ENCODE measurements around the gene CLEC18C. TPM values are rescaled to one million over a fixed set of nuclear protein-coding genes. Genes with fewer than 3 reads are reported as not detected.
"Not testable (repeated sequence)": the region's sequence is repeated elsewhere in the genome, so short reads cannot be mapped to it uniquely, and the experiment has no call there.

Gene CLEC18C
- total RNA-seq, 1 experiment from 2014 or later: not detected

- DNase-seq (ENCODE audit: low read depth, low spot score); in situ Hi-C loops (cut with HindIII; ENCODE audit: low pct_unique_long_range_greater_than_20kb, low sequenced_read_pairs): not testable (repeated sequence)
These were observed 24.6 kb downstream of the CLEC18C start for GRCh38 chr16:70198230-70198629.

DNA sequence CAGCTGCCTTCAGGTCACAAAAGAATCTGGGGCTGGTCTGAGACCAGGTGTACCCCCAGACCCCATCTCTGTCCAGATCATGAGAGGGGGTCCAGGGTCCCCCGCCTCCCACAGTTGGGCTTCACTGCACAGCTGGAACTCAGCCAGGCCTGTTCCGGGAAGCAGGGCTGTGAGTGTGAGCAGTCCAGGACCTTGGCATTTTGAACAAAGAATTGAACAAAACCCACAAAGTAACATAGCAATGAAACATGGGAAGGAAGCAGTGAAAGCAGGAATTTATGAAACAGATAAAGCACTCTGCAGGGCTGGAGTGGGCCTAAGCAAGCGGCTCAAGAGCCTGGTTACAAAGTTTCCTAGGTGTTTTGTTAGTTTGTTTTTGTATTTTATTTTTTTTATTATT, 25.1 kb downstream of the CLEC18C start:
- DNase-seq (ENCODE audit: low read depth, low spot score); in situ Hi-C loops (cut with HindIII; ENCODE audit: low pct_unique_long_range_greater_than_20kb, low sequenced_read_pairs): not testable (repeated sequence)

- DNase-seq (ENCODE audit: low read depth, low spot score); in situ Hi-C loops (cut with HindIII; ENCODE audit: low pct_unique_long_range_greater_than_20kb, low sequenced_read_pairs): not testable (repeated sequence)
These were observed 25.6 kb downstream of the CLEC18C start for GRCh38 chr16:70199170-70199569.

- in situ Hi-C loops (cut with HindIII; ENCODE audit: low pct_unique_long_range_greater_than_20kb, low sequenced_read_pairs); DNase-seq (ENCODE audit: low read depth, low spot score): not testable (repeated sequence)
These were observed 26.5 kb downstream of the CLEC18C start for GRCh38 chr16:70200063-70200462.

DNA sequence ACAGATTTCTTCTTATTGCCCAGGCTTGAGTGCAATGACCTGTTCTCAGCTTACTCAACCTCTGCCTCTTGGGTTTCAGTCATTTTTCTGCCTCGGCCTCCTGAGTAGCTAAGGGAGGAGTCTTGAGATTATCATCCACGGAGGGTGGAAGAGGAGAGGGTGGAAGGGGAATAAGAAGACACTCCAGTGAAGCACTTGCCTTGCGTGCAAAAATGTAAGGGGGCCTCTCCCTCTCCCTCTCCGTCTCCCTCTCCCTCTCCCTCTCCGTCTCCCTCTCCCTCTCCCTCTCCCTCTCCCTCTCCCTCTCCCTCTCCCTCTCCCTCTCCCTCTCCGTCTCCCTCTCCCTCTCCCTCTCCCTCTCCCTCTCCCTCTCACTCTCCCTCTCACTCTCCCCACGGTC, 29.9 kb downstream of the CLEC18C start:
- in situ Hi-C loops (cut with HindIII; ENCODE audit: low pct_unique_long_range_greater_than_20kb, low sequenced_read_pairs); DNase-seq (ENCODE audit: low read depth, low spot score): not testable (repeated sequence)

- DNase-seq (ENCODE audit: low read depth, low spot score); in situ Hi-C loops (cut with HindIII; ENCODE audit: low pct_unique_long_range_greater_than_20kb, low sequenced_read_pairs): not testable (repeated sequence)
These were observed 30.4 kb downstream of the CLEC18C start for GRCh38 chr16:70204010-70204409.

DNA sequence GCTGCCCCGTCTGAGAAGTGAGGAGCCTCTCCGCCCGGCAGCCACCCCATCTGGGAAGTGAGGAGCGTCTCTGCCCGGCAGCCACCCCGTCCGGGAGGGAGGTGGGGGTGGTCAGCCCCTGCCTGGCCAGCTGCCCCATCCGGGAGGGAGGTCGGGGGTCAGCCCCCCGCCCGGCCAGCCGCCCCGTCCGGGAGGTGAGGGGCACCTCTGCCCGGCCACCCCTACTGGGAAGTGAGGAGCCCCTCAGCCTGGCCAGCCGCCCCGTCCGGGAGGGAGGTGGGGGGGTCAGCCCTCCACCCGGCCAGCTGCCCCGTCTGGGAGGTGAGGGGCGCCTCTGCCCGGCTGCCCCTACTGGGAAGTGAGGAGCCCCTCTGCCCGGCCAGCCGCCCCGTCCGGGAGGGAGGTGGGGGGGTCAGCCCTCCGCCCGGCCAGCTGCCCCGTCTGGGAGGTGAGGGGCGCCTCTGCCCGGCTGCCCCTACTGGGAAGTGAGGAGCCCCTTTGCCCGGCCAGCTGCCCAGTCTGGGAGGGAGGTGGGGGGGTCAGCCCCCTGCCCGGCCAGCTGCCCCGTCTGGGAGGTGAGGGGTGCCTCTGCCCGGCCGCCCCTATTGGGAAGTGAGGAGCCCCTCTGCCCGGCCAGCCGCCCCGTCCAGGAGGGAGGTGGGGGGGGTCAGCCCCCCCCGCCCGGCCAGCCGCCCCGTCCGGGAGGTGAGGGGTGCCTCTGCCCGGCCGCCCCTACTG, 31.2 kb downstream of the CLEC18C start:
- DNase-seq (ENCODE audit: low read depth, low spot score); in situ Hi-C loops (cut with HindIII; ENCODE audit: low pct_unique_long_range_greater_than_20kb, low sequenced_read_pairs): not testable (repeated sequence)

GRCh38 chr16:70206382-70206781, 32.8 kb downstream of the CLEC18C start:
- in situ Hi-C loops (cut with HindIII; ENCODE audit: low pct_unique_long_range_greater_than_20kb, low sequenced_read_pairs); DNase-seq (ENCODE audit: low read depth, low spot score): not testable (repeated sequence)

DNA sequence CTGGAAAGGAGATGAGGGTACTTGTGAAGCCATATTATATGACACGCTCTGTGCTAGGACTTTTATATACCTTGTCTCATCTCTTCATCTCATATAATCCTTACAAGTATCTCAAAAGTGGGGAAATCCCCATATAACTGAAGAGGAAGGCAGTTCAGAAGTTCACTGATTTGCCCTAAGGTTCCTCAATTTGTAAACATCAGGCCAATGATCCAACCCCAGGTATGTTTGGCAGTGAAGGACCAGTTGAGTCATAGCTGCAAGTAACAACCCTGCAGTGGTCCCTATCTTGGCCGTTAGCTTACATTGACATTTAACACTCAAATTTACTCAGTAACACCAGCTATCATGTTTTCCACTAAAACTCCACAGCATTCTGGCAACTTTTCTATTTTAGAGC, 45.0 kb downstream of the CLEC18C start:
- DNase-seq (ENCODE audit: low read depth, low spot score); in situ Hi-C loops (cut with HindIII; ENCODE audit: low pct_unique_long_range_greater_than_20kb, low sequenced_read_pairs): not testable (repeated sequence)

- in situ Hi-C loops (cut with HindIII; ENCODE audit: low pct_unique_long_range_greater_than_20kb, low sequenced_read_pairs); DNase-seq (ENCODE audit: low read depth, low spot score): not testable (repeated sequence)
These were observed 49.0 kb downstream of the CLEC18C start for GRCh38 chr16:70222574-70222973.

- in situ Hi-C loops (cut with HindIII; ENCODE audit: low pct_unique_long_range_greater_than_20kb, low sequenced_read_pairs); DNase-seq (ENCODE audit: low read depth, low spot score): not testable (repeated sequence)
These were observed 49.6 kb downstream of the CLEC18C start for GRCh38 chr16:70223216-70223615.

DNA sequence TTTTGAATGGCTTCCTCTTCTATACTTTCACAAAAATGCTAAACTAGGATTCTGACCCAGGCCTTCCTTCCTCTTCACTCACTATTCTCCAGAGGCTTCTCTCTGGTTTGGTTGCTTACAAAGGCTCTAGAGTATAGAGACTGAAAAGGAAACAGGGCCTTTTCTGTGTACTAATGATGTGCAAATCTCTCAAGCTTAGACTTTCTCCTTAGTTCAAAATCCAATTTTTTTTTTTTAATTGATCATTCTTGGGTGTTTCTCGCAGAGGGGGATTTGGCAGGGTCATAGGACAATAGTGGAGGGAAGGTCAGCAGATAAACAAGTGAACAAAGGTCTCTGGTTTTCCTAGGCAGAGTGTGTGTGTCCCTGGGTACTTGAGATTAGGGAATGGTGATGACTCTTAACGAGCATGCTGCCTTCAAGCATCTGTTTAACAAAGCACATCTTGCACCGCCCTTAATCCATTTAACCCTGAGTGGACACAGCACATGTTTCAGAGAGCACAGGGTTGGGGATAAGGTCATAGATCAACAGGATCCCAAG, 50.5 kb downstream of the CLEC18C start:
- DNase-seq (ENCODE audit: low read depth, low spot score); in situ Hi-C loops (cut with HindIII; ENCODE audit: low pct_unique_long_range_greater_than_20kb, low sequenced_read_pairs): not testable (repeated sequence)

- in situ Hi-C loops (cut with HindIII; ENCODE audit: low pct_unique_long_range_greater_than_20kb, low sequenced_read_pairs); DNase-seq (ENCODE audit: low read depth, low spot score): not testable (repeated sequence)
These were observed 51.1 kb downstream of the CLEC18C start for GRCh38 chr16:70224645-70225044.

DNA sequence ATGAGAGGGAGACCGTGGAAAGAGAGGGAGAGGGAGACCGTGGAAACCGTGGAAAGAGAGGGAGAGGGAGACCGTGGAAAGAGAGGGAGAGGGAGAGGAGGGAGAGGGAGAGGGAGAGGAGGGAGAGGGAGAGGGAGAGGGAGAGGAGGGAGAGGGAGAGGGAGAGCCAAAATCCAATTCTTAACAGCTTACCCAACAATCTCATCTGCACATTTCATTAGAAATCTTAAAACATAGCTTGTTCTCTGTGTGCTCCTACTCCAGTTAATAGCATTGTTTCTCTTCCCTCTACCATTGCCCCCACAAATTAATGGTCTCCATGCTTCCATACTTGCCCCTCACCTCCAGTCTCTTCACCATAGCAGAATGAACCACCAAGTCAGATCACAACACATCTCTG, 51.8 kb downstream of the CLEC18C start:
- DNase-seq (ENCODE audit: low read depth, low spot score); in situ Hi-C loops (cut with HindIII; ENCODE audit: low pct_unique_long_range_greater_than_20kb, low sequenced_read_pairs): not testable (repeated sequence)

DNA sequence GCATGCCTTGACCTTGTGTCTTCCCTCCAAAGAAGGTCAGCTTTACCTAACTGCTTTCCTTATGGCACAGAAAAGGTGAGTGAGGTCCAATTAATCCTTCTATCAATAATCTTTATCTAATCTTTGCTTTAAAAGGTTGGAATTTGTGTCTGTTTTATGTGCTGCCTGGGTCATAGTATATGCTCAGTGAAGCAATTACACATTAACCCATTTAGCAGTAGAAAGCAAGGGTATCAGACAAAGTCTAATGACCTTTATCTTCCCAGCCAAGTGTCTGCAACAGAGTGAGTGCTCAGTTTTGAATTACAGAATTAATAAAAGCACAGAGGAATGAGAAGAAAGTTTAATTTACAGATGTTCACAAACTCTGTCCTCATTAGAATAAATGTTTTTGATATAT, 52.4 kb downstream of the CLEC18C start:
- DNase-seq (ENCODE audit: low read depth, low spot score); in situ Hi-C loops (cut with HindIII; ENCODE audit: low pct_unique_long_range_greater_than_20kb, low sequenced_read_pairs): not testable (repeated sequence)

DNA sequence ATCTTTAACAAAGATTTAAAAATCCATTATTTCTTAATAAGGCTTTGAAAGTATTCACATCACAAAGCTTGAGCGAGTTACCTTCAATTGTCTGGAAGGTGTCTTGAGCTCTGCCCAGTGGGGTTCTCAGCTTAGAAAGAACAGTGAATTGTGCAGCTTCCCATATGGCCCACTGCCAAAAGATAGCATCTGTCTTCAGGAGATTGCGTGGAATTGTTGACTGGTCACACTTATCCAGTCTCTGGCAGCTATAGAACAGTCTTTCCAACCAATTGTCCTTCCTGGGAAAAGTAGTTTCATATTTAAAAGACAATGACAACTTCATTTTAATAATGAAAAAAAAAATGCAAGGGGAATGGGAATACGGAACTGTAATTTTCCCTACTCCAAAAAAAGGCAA, 58.2 kb downstream of the CLEC18C start:
- in situ Hi-C loops (cut with HindIII; ENCODE audit: low pct_unique_long_range_greater_than_20kb, low sequenced_read_pairs); DNase-seq (ENCODE audit: low read depth, low spot score): not testable (repeated sequence)

Data from SK-MEL-5 (cell line).